ENCODE measurements around the gene PEMT. TPM values are rescaled to one million over a fixed set of nuclear protein-coding genes. Genes with fewer than 3 reads are reported as not detected.

The PEMT gene
- total RNA-seq, 1 experiment from 2014 or later, result 39.8 TPM

GRCh38 chr17:17512866-17513265 is 78.6 kb downstream of the PEMT start:
- Histone ChIP-seq H3K27me3 (replicated peaks; ENCODE audit: insufficient read depth, low read depth, low read length, poor library complexity) (no peaks in the 10 kb centered on the region), H3K9me3 (ENCODE audit: low read depth, low read length, poor library complexity, severe bottlenecking) (no peaks in the 10 kb centered on the region), H3K4me3 (ENCODE audit: low read depth, low read length, poor library complexity, severe bottlenecking) (no peak overlapping the region), H3K36me3 (ENCODE audit: insufficient read depth, low read length, poor library complexity, severe bottlenecking) (no peaks in the 10 kb centered on the region), H3K27ac (ENCODE audit: low read depth, low read length, poor library complexity, severe bottlenecking) (no peak overlapping the region), H3K4me1 (ENCODE audit: insufficient read depth, low read length, poor library complexity, severe bottlenecking) (no peaks in the 10 kb centered on the region)
- BruUV-seq (replicated peaks), result no TSS peak
- DNase-seq (ENCODE audit: low spot score), result no peak
- no peak for TF ChIP-seq CTCF (conservative IDR thresholded peaks at IDR 0.05; ENCODE audit: low read depth, low read length)
- no peak for TF ChIP-seq EZH2 (IDR thresholded peaks at IDR 0.05; ENCODE audit: borderline replicate concordance, low read depth, low read length, poor library complexity, severe bottlenecking)
- ChIA-PET POLR2A (ENCODE audit: low non-redundant PET) (no interaction called here), CTCF (no interaction called here)
- intact Hi-C loops (cut with micrococcal nuclease; ENCODE audit: unreplicated experiment), result no loop called here

GRCh38 chr17:17511881-17512858 is 79.3 kb downstream of the PEMT start:
- Histone ChIP-seq H3K27ac (ENCODE audit: low read depth, low read length, poor library complexity, severe bottlenecking) (no peak overlapping the region), H3K36me3 (ENCODE audit: insufficient read depth, low read length, poor library complexity, severe bottlenecking) (no peaks in the 10 kb centered on the region), H3K9me3 (ENCODE audit: low read depth, low read length, poor library complexity, severe bottlenecking) (no peaks in the 10 kb centered on the region), H3K4me3 (ENCODE audit: low read depth, low read length, poor library complexity, severe bottlenecking) (no peak overlapping the region), H3K4me1 (ENCODE audit: insufficient read depth, low read length, poor library complexity, severe bottlenecking) (no peaks in the 10 kb centered on the region), H3K27me3 (replicated peaks; ENCODE audit: insufficient read depth, low read depth, low read length, poor library complexity) (no peaks in the 10 kb centered on the region)
- DNase-seq (ENCODE audit: low spot score), result no peak
- ChIA-PET CTCF (interaction anchor here (1.2 kb wide), 1 partner anchor 15 kb away, joined by 3 read pairs; no protein-coding TSS in a partner anchor), POLR2A (ENCODE audit: low non-redundant PET) (no interaction called here)
- no peak for TF ChIP-seq EZH2 (IDR thresholded peaks at IDR 0.05; ENCODE audit: borderline replicate concordance, low read depth, low read length, poor library complexity, severe bottlenecking)
- TF ChIP-seq CTCF (conservative IDR thresholded peaks at IDR 0.05; ENCODE audit: low read depth, low read length), result no peak
- intact Hi-C loops (cut with micrococcal nuclease; ENCODE audit: unreplicated experiment), result no loop called here
- no TSS peak for BruUV-seq (replicated peaks)

GRCh38 chr17:17511293-17511741 is 80.2 kb downstream of the PEMT start:
- Histone ChIP-seq H3K9me3 (ENCODE audit: low read depth, low read length, poor library complexity, severe bottlenecking) (no peaks in the 10 kb centered on the region), H3K27me3 (replicated peaks; ENCODE audit: insufficient read depth, low read depth, low read length, poor library complexity) (no peaks in the 10 kb centered on the region), H3K27ac (ENCODE audit: low read depth, low read length, poor library complexity, severe bottlenecking) (no peak overlapping the region), H3K36me3 (ENCODE audit: insufficient read depth, low read length, poor library complexity, severe bottlenecking) (no peaks in the 10 kb centered on the region), H3K4me3 (ENCODE audit: low read depth, low read length, poor library complexity, severe bottlenecking) (no peak overlapping the region), H3K4me1 (ENCODE audit: insufficient read depth, low read length, poor library complexity, severe bottlenecking) (no peaks in the 10 kb centered on the region)
- ChIA-PET POLR2A (ENCODE audit: low non-redundant PET) (no interaction called here), CTCF (interaction anchor here (1.2 kb wide), 1 partner anchor 15 kb away, joined by 3 read pairs; no protein-coding TSS in a partner anchor)
- BruUV-seq (replicated peaks), result no TSS peak
- no peak for TF ChIP-seq EZH2 (IDR thresholded peaks at IDR 0.05; ENCODE audit: borderline replicate concordance, low read depth, low read length, poor library complexity, severe bottlenecking)
- no peak for TF ChIP-seq CTCF (conservative IDR thresholded peaks at IDR 0.05; ENCODE audit: low read depth, low read length)
- no peak for DNase-seq (ENCODE audit: low spot score)
- intact Hi-C loops (cut with micrococcal nuclease; ENCODE audit: unreplicated experiment), result no loop called here

Measured in A673 (cell line).